Thoracic aorta (tissue), 2 donors: ENCODE data around the gene GPR137. TPM values are rescaled to one million over a fixed set of nuclear protein-coding genes. Genes with fewer than 3 reads are reported as not detected.

Experiments used
- ATAC-seq: fragments of 150-250 bp; one replicate; pipeline ENCODE4 v1.8.0; 2017; ENCODE audit warnings: low read depth; ENCODE audit not compliant: insufficient number of reproducible peaks, low FRiP score
- DNase-seq: peaks from one replicate; pipeline ENCODE4 v3.0.0-alpha.2; 2020; ENCODE audit warnings: low spot score
- H3K27ac ChIP-seq, 2 donors: fragments of 200-600 bp; sonication (generic); 1 replicate in 1 of 2; 2 replicates in 1 of 2; pipeline ENCODE4 v1.5.1; 2016; ENCODE audit warnings: mild to moderate bottlenecking in 2 of 2, moderate library complexity in 2 of 2
- H3K27me3 ChIP-seq: fragments of 200-600 bp; sonication (generic); replicated peaks from 2 replicates; pipeline ENCODE4 v1.6.0; 2016; ENCODE audit warnings: mild to moderate bottlenecking; ENCODE audit not compliant: insufficient read depth
- H3K36me3 ChIP-seq: fragments of 200-600 bp; sonication (generic); one replicate; pipeline ENCODE4 v1.5.1; 2016
- H3K4me1 ChIP-seq, 2 donors: fragments of 200-600 bp; sonication (generic); 1 replicate in 1 of 2; 2 replicates in 1 of 2; pipeline versions ENCODE4 v1.5.1 to v1.6.0; 2016; ENCODE audit warnings: low read depth in 2 of 2, mild to moderate bottlenecking in 1 of 2; ENCODE audit not compliant: control insufficient read depth in 1 of 2
- H3K4me3 ChIP-seq: fragments of 200-600 bp; sonication (generic); 2 replicates; pipeline ENCODE4 v1.5.1; 2016; ENCODE audit warnings: mild to moderate bottlenecking
- H3K9me3 ChIP-seq: fragments of 200-600 bp; sonication (generic); 2 replicates; pipeline ENCODE4 v1.5.1; 2016
- CTCF ChIP-seq: fragments of 200-600 bp; sonication (generic); IDR thresholded peaks from one replicate; pipeline ENCODE4 v1.5.1; 2019; ENCODE audit warnings: antibody characterized with exemption
- total RNA-seq, 2 donors: library from RNA; depleted of rRNA; stranded (reverse); fragments of >200 nt; gene quantifications; one replicate each; pipeline versions ENCODE4 v1.1.0 to v1.2.3, GENCODE V29; 2016

GPR137 gene
- total RNA-seq, 2 donors from 2014 or later: 8.7 to 19.0 TPM

- peaks cover 18 to 32% of the 10 kb centered on the region in 2 donors for H3K4me1 ChIP-seq
- TF ChIP-seq CTCF: no peak
- H3K27ac ChIP-seq: peak within 1 kb of the TSS; percentile 91 to 94
- ATAC-seq (peak; percentile 75), DNase-seq (peak; percentile 84)
- no peaks in the 10 kb centered on the region for H3K9me3 ChIP-seq
- peaks cover 6% of the 10 kb centered on the region for H3K36me3 ChIP-seq
- H3K27me3 ChIP-seq: no peaks in the 10 kb centered on the region
- peak within 1 kb of the TSS; percentile 92 for H3K4me3 ChIP-seq
Measured at GRCh38 chr11:64284048-64284961, 1.3 kb upstream of the GPR137 start, which contains the start of gene BAD. Gene BAD (minus strand): TSS chr11:64284665. CDS start chr11:64284368, 297 bp downstream.

- peaks cover 18 to 32% of the 10 kb centered on the region in 2 donors for H3K4me1 ChIP-seq
- peak overlapping the region; percentile 91 to 94 for H3K27ac ChIP-seq
- ATAC-seq: no peak
Measured at GRCh38 chr11:64285885-64286800, 495 bp downstream of the GPR137 start.

GRCh38 chr11:64286801-64287159, 1.1 kb downstream of the GPR137 start:
- Histone ChIP-seq H3K36me3 (peaks cover under 1% of the 10 kb centered on the region), H3K9me3 (no peaks in the 10 kb centered on the region)
- ATAC-seq: no peak

More at GRCh38 chr11:64285885-64286800, 495 bp downstream of the GPR137 start:
- H3K4me3 ChIP-seq: peak overlapping the region; percentile 92
- peaks cover 6% of the 10 kb centered on the region for H3K36me3 ChIP-seq
- no peak for TF ChIP-seq CTCF
- DNase-seq: no peak
- no peaks in the 10 kb centered on the region for H3K27me3 ChIP-seq
- no peaks in the 10 kb centered on the region for H3K9me3 ChIP-seq

GRCh38 chr11:64287676-64288352, 2.2 kb downstream of the GPR137 start:
- Histone ChIP-seq H3K36me3 (no peaks in the 10 kb centered on the region), H3K27ac (no peak overlapping the region), H3K4me3 (no peak overlapping the region), H3K4me1 (peaks cover 33 to 48% of the 10 kb centered on the region in 2 donors), H3K27me3 (peaks cover 7% of the 10 kb centered on the region), H3K9me3 (no peaks in the 10 kb centered on the region)
- no peak for DNase-seq
- no peak for TF ChIP-seq CTCF
- no peak for ATAC-seq

More at GRCh38 chr11:64286801-64287159, 1.1 kb downstream of the GPR137 start:
- no peak for DNase-seq
- Histone ChIP-seq H3K4me3 (no peak overlapping the region), H3K27ac (no peak overlapping the region), H3K4me1 (peaks cover 24 to 39% of the 10 kb centered on the region in 2 donors), H3K27me3 (no peaks in the 10 kb centered on the region)
- no peak for TF ChIP-seq CTCF
